Measurements from ENCODE around the gene DUSP9. TPM values are rescaled to one million over a fixed set of nuclear protein-coding genes. Genes with fewer than 3 reads are reported as not detected.

DUSP9 gene
- total and polyA plus RNA-seq, 10 of the 15 experiments (the other 5 are each of a cell fraction or from before 2014, with no cell fraction given) = 0.10 TPM; not detected in 9

- Histone ChIP-seq H3K4me1 (ENCODE audit: control insufficient read depth, insufficient read depth, low read length) (peaks cover 3% of the 10 kb centered on the region), H3K4me2 (ENCODE audit: control insufficient read depth, insufficient read depth) (no peak overlapping the region), H2AFZ (ENCODE audit: control insufficient read depth, low read depth, low read length) (no peak overlapping the region), H3K36me3 (ENCODE audit: control insufficient read depth in 2 of 2, insufficient read depth in 2 of 2, low read length in 1 of 2) (no peaks in the 10 kb centered on the region), H3K9ac (ENCODE audit: control insufficient read depth, insufficient read depth, low read length) (no peak overlapping the region), H3K4me3 (no peak overlapping the region), H3K9me3 (replicated peaks; ENCODE audit: control insufficient read depth, insufficient read depth, low read length) (no peaks in the 10 kb centered on the region; the same call in 2 of the 3 replicates), H3K27me3 (replicated peaks in 1 of 2; ENCODE audit: control insufficient read depth in 2 of 2, insufficient read depth in 2 of 2, low read length in 1 of 2) (peaks cover 0 to 2% of the 10 kb centered on the region in 2 experiments; a peak in 2 of 4 replicates), H3K79me2 (ENCODE audit: control insufficient read depth, insufficient read depth, low read length) (no peaks in the 10 kb centered on the region), H3K27ac (ENCODE audit: control insufficient read depth, insufficient read depth) (no peak overlapping the region), H4K20me1 (ENCODE audit: control insufficient read depth, insufficient read depth) (no peaks in the 10 kb centered on the region)
- BruUV-seq (replicated peaks) = no TSS peak
- ATAC-seq (no peak), FAIRE-seq (no peak), DNase-seq (ENCODE audit: low read depth, low spot score) (no peak)
- ChIA-PET SMC1A (ENCODE audit: uncharacterized antibody, unreplicated experiment) (no interaction called here), RAD21 (ENCODE audit: unreplicated experiment) (interaction anchor here (0.7 kb wide), 1 partner anchor 11 kb away, joined by 4 read pairs; no protein-coding TSS in a partner anchor), POLR2A (no interaction called here), CTCF (interaction anchor here (0.8 to 1.4 kb wide), 2 partner anchors 9 to 56 kb away, joined by 3 to 5 read pairs; no protein-coding TSS in a partner anchor)
- intact Hi-C loops (cut with micrococcal nuclease; ENCODE audit: unreplicated experiment) = loop anchor here (5.0 kb wide), 1 partner anchor 56 kb away; no protein-coding TSS in a partner anchor
- in situ Hi-C loops (cut with MboI) = no loop called here
- WGBS (ENCODE audit: insufficient coverage, insufficient replicate concordance, low lambda C conversion rate, missing lambda C conversion rate) = 71% methylated on average over 11 of the region's 14 CpGs
- TF ChIP-seq YBX1 (IDR thresholded peaks at IDR 0.05) (no peak), SIX5 (IDR thresholded peaks at IDR 0.05; ENCODE audit: low read depth, low read length, severe bottlenecking) (no peak), HCFC1 (IDR thresholded peaks at IDR 0.05; ENCODE audit: low read length) (no peak), ZNF274 (IDR thresholded peaks at IDR 0.05; ENCODE audit: insufficient read depth, insufficient read length) (no peak), TARDBP (IDR thresholded peaks at IDR 0.05; ENCODE audit: borderline replicate concordance) (no peak), IRF4 (IDR thresholded peaks at IDR 0.05; ENCODE audit: low read depth, low read length) (no peak), PAX5 (IDR thresholded peaks at IDR 0.05; ENCODE audit: borderline replicate concordance, low read depth, low read length) (no peak), ATF3 (IDR thresholded peaks at IDR 0.05; ENCODE audit: borderline replicate concordance, extremely low read depth, low read depth, low read length) (no peak), MYC (IDR thresholded peaks at IDR 0.05; ENCODE audit: insufficient read depth, insufficient read length, insufficient replicate concordance, low read length, severe bottlenecking) (no peak), RUNX3 (IDR thresholded peaks at IDR 0.05; ENCODE audit: low read length) (no peak), ZBTB40 (IDR thresholded peaks at IDR 0.05; ENCODE audit: borderline replicate concordance) (no peak), SREBF1 (IDR thresholded peaks at IDR 0.05; ENCODE audit: low read length) (no peak)
Measured at GRCh38 chrX:153611298-153612095, 35.5 kb upstream of the DUSP9 start.

Measured in GM12878 (cell line).